Spleen (tissue), 11 donors: ENCODE measurements around the gene ZCCHC9. TPM values are rescaled to one million over a fixed set of nuclear protein-coding genes. Genes with fewer than 3 reads are reported as not detected.
"Not testable (repeated sequence)": the region's sequence is repeated elsewhere in the genome, so short reads cannot be mapped to it uniquely, and the experiment has no call there.

Experiments used
- DNase-seq: peaks from one replicate; pipeline ENCODE4 v3.0.0-alpha.2; 2020
- H3K27ac ChIP-seq, 8 donors: fragments of 200-600 bp; sonication (generic) in 7 of 8; 1 replicate in 4 of 8; 2 replicates in 4 of 8; pipeline versions ENCODE4 v1.5.0 to v1.8.0; 2016 to 2021; ENCODE audit warnings: inconsistent platforms in 4 of 8, mild to moderate bottlenecking in 4 of 8, moderate library complexity in 1 of 8
- H3K27me3 ChIP-seq, 7 donors: fragments of 200-600 bp; sonication (generic) in 6 of 7; replicated peaks in 1 of 7; 1 replicate in 4 of 7; 2 replicates in 3 of 7; pipeline versions ENCODE4 v1.5.0 to v1.8.0; 2016 to 2021; ENCODE audit warnings: inconsistent platforms in 3 of 7, mild to moderate bottlenecking in 1 of 7
- H3K36me3 ChIP-seq, 6 donors: fragments of 200-600 bp; sonication (generic) in 5 of 6; 1 replicate in 4 of 6; 2 replicates in 2 of 6; pipeline versions ENCODE4 v1.5.0 to v1.8.0; 2016 to 2021; ENCODE audit warnings: inconsistent platforms in 2 of 6
- H3K4me1 ChIP-seq, 6 donors: fragments of 200-600 bp; sonication (generic) in 5 of 6; 1 replicate in 3 of 6; 2 replicates in 3 of 6; pipeline versions ENCODE4 v1.5.0 to v1.8.0; 2016 to 2021; ENCODE audit warnings: inconsistent platforms in 3 of 6
- H3K4me3 ChIP-seq, 8 donors: fragments of 200-600 bp; sonication (generic) in 7 of 8; 1 replicate in 4 of 8; 2 replicates in 4 of 8; pipeline versions ENCODE4 v1.5.0 to v1.8.0; 2016 to 2021; ENCODE audit warnings: inconsistent platforms in 4 of 8, mild to moderate bottlenecking in 4 of 8, moderate library complexity in 2 of 8
- H3K9me3 ChIP-seq, 8 donors: fragments of 200-600 bp; sonication (generic) in 7 of 8; 1 replicate in 4 of 8; 2 replicates in 4 of 8; pipeline versions ENCODE4 v1.5.0 to v1.8.0; 2016 to 2021; ENCODE audit warnings: inconsistent platforms in 4 of 8
- CTCF ChIP-seq, 11 experiments: fragments of 200-600 bp in 7 of 11; fragments of 450-650 bp in 4 of 11; sonication (generic) in 4 of 11; IDR thresholded peaks in 8 of 11; conservative IDR thresholded peaks in 3 of 11; 1 replicate in 7 of 11; 2 replicates in 4 of 11; pipeline versions ENCODE4 v1.4.0 to v1.8.0; 2016 to 2021; ENCODE audit warnings: antibody characterized with exemption in 11 of 11, inconsistent platforms in 4 of 11, mild to moderate bottlenecking in 1 of 11
- POLR2A ChIP-seq, 3 donors: fragments of 450-650 bp; IDR thresholded peaks; one replicate each; pipeline ENCODE4 v1.5.1; 2017; ENCODE audit warnings: antibody characterized with exemption in 3 of 3, mild to moderate bottlenecking in 1 of 3
- POLR2AphosphoS5 ChIP-seq, 3 donors: sonication (generic); formaldehyde crosslinking; IDR thresholded peaks; one replicate each; pipeline ENCODE4 v1.5.1; 2017; ENCODE audit warnings: antibody characterized with exemption in 3 of 3
- WGBS, 5 donors: extraction: QIAGEN DNeasy Blood & Tissue Kit in 3 of 5; methylation state at CpG; one replicate each; pipeline versions ENCODE4 v1.1.5 to v1.1.7; 2013 to 2018; 5-methylcytosine and 5-hydroxymethylcytosine counted together
- intact Hi-C: fragments of 100-400 bp; cut with DNase I; formaldehyde crosslinking; loops from one replicate; pipeline ENCODE4 v1.15.0; 2023; ENCODE audit warnings: low total_unique reads
- polyA plus RNA-seq, 3 donors: library from polyadenylated mRNA; stranded (reverse); fragments of 200-250 nt; gene quantifications; one replicate each; pipeline ENCODE4 v1.2.1, GENCODE V29; 2013
- total RNA-seq, 7 donors: library from RNA; depleted of rRNA in 3 of 7; stranded (reverse); fragments of >200 nt in 3 of 7; fragmentation: NEBNext Ultra II Directional in 4 of 7; extraction: Animal tissue kit (Norgen Biotek cat#: 25700) in 4 of 7; gene quantifications; one replicate each; pipeline versions ENCODE4 v1.1.0 to v1.2.1, GENCODE V29; 2016 to 2021
- donor health status: healthy with polysubstance abuse.
- donor health status: DM: no; HTN: no; CAD: no; lungs with moderate emphysema.
- donor health status: DM: no; HTN: no; CAD: no.
- donor health status: Bipolar disorder and iron deficiency.
- donor health status: healthy.
- donor health status: DM: no; HTN: no; CAD: no.
- donor health status: DM: yes; HTN: yes; CAD: no.

The ZCCHC9 gene
- total and polyA plus RNA-seq, 10 donors, result 16.1 to 28.3 (median 22.3) TPM

GRCh38 chr5:81335946-81336345, 34.6 kb downstream of the ZCCHC9 start:
- H3K27me3 ChIP-seq, result no peaks in the 10 kb centered on the region
- DNase-seq, result no peak
- intact Hi-C loops, result no loop called here
- peaks cover 0 to 17% (median 4%) of the 10 kb centered on the region in 8 donors for H3K9me3 ChIP-seq
- no peak overlapping the region for H3K4me3 ChIP-seq
- whole genome bisulfite sequencing, 5 donors, result 65 to 85% (median 77%) methylated on average over 2 of the region's 2 CpGs
- no peak overlapping the region for H3K27ac ChIP-seq
- H3K4me1 ChIP-seq, result no peaks in the 10 kb centered on the region
- H3K36me3 ChIP-seq, result no peaks in the 10 kb centered on the region
- TF ChIP-seq POLR2A (IDR thresholded peaks at IDR 0.05) (no peak), POLR2AphosphoS5 (IDR thresholded peaks at IDR 0.05) (no peak), CTCF (IDR thresholded peaks at IDR 0.05 in 8 of 11, conservative IDR thresholded peaks at IDR 0.05 in 3 of 11) (no peak)

GRCh38 chr5:81336556-81336955, 35.2 kb downstream of the ZCCHC9 start:
- Histone ChIP-seq H3K9me3 (peaks cover 0 to 17% (median 4%) of the 10 kb centered on the region in 8 donors), H3K4me3 (no peak overlapping the region), H3K27ac (no peak overlapping the region), H3K4me1 (no peaks in the 10 kb centered on the region), H3K36me3 (no peaks in the 10 kb centered on the region), H3K27me3 (no peaks in the 10 kb centered on the region)
- no peak for DNase-seq
- intact Hi-C loops, result no loop called here
- no peak for TF ChIP-seq CTCF (IDR thresholded peaks at IDR 0.05 in 8 of 11, conservative IDR thresholded peaks at IDR 0.05 in 3 of 11)
- no peak for TF ChIP-seq POLR2A (IDR thresholded peaks at IDR 0.05)
- WGBS, 5 donors, result 57 to 73% (median 63%) methylated on average over 1 of the region's 1 CpG

GRCh38 chr5:81337803-81338202, 36.4 kb downstream of the ZCCHC9 start:
- peaks cover 0 to 17% (median 4%) of the 10 kb centered on the region in 8 donors for H3K9me3 ChIP-seq
- H3K4me1 ChIP-seq, result no peaks in the 10 kb centered on the region
- no peaks in the 10 kb centered on the region for H3K36me3 ChIP-seq
- H3K4me3 ChIP-seq, result no peak overlapping the region
- no peak overlapping the region for H3K27ac ChIP-seq
- TF ChIP-seq CTCF (IDR thresholded peaks at IDR 0.05 in 8 of 11, conservative IDR thresholded peaks at IDR 0.05 in 3 of 11) (no peak), POLR2AphosphoS5 (IDR thresholded peaks at IDR 0.05) (no peak), POLR2A (IDR thresholded peaks at IDR 0.05) (no peak)
- intact Hi-C loops, result no loop called here
- DNase-seq, result no peak
- no peaks in the 10 kb centered on the region for H3K27me3 ChIP-seq
- WGBS, 5 donors, result 75 to 82% (median 79%) methylated on average over 2 of the region's 2 CpGs

- DNase-seq, H3K4me3 ChIP-seq, H3K27me3 ChIP-seq, H3K27ac ChIP-seq, H3K4me1 ChIP-seq, intact Hi-C loops, H3K36me3 ChIP-seq: not testable (repeated sequence)
- WGBS, 5 donors, result 35 to 42% (median 40%) methylated on average over 3 of the region's 3 CpGs
- peaks cover 0 to 17% (median 4%) of the 10 kb centered on the region in 8 donors for H3K9me3 ChIP-seq
These were observed 36.8 kb downstream of the ZCCHC9 start for GRCh38 chr5:81338213-81338612.

- Histone ChIP-seq H3K4me1 (no peaks in the 10 kb centered on the region), H3K27me3 (no peaks in the 10 kb centered on the region), H3K4me3 (no peak overlapping the region), H3K36me3 (no peaks in the 10 kb centered on the region), H3K27ac (no peak overlapping the region), H3K9me3 (no peaks in the 10 kb centered on the region)
- TF ChIP-seq CTCF (IDR thresholded peaks at IDR 0.05 in 8 of 11, conservative IDR thresholded peaks at IDR 0.05 in 3 of 11) (no peak), POLR2AphosphoS5 (IDR thresholded peaks at IDR 0.05) (no peak), POLR2A (IDR thresholded peaks at IDR 0.05) (no peak)
- intact Hi-C loops, result no loop called here
- WGBS, 5 donors, result 86 to 91% (median 89%) methylated on average over 12 to 13 of the region's 13 CpGs
- DNase-seq, result no peak
These were observed 43.3 kb downstream of the ZCCHC9 start for GRCh38 chr5:81344736-81345135.
